ENCODE results near the gene ZNF681.
"Not testable (repeated sequence)": the region's sequence is repeated elsewhere in the genome, so short reads cannot be mapped to it uniquely, and the experiment has no call there.

ZNF681 gene

GRCh38 chr19:23772675-23773063 is 14.0 kb upstream of the ZNF681 start:
- DNase-seq: no peak

- no peak for DNase-seq
Observed at GRCh38 chr19:23771761-23772674, 13.3 kb upstream of the ZNF681 start.

- no peak for DNase-seq
Observed at GRCh38 chr19:23771316-23771715, 12.6 kb upstream of the ZNF681 start.

GRCh38 chr19:23770672-23771250 is 12.1 kb upstream of the ZNF681 start:
- DNase-seq: no peak

GRCh38 chr19:23769691-23770468 is 11.2 kb upstream of the ZNF681 start:
- DNase-seq: no peak

GRCh38 chr19:23766951-23767350 is 8.3 kb upstream of the ZNF681 start:
- no peak for DNase-seq

GRCh38 chr19:23764781-23765180 is 6.1 kb upstream of the ZNF681 start:
- DNase-seq: no peak

GRCh38 chr19:23762884-23763711 is 4.4 kb upstream of the ZNF681 start:
- DNase-seq: peak; percentile 25

- DNase-seq: no peak
Observed at GRCh38 chr19:23762548-23762883, 3.8 kb upstream of the ZNF681 start.

GRCh38 chr19:23760326-23760725 is 1.6 kb upstream of the ZNF681 start:
- DNase-seq: not testable (repeated sequence)

GRCh38 chr19:23743633-23744232 is 15.0 kb downstream of the ZNF681 start:
- not testable (repeated sequence) for DNase-seq

- DNase-seq: not testable (repeated sequence)
Observed at GRCh38 chr19:23730729-23731465, 27.8 kb downstream of the ZNF681 start.

GRCh38 chr19:23724161-23724560 is 34.5 kb downstream of the ZNF681 start:
- DNase-seq: not testable (repeated sequence)

GRCh38 chr19:23718802-23719201 is 39.9 kb downstream of the ZNF681 start:
- no peak for DNase-seq

GRCh38 chr19:23716792-23717191 is 41.9 kb downstream of the ZNF681 start:
- no peak for DNase-seq

- DNase-seq: no peak
Observed at GRCh38 chr19:23709347-23709746, 49.3 kb downstream of the ZNF681 start.

- no peak for DNase-seq
Observed at GRCh38 chr19:23706657-23707056, 52.0 kb downstream of the ZNF681 start.

- no peak for DNase-seq
Observed at GRCh38 chr19:23699521-23699860, 59.2 kb downstream of the ZNF681 start.

GRCh38 chr19:23698711-23699520 is 59.8 kb downstream of the ZNF681 start:
- no peak for DNase-seq

- not testable (repeated sequence) for DNase-seq
Observed at GRCh38 chr19:23692937-23693336, 65.8 kb downstream of the ZNF681 start.

Data from NCI-H1417 treated with DMSO at 0.1 percent for 48 hours (cell line).